Neural cell (in vitro differentiated cells): Measurements from ENCODE around the gene PLS1. TPM values are rescaled to one million over a fixed set of nuclear protein-coding genes. Genes with fewer than 3 reads are reported as not detected.

Source experiments
- H2AFZ ChIP-seq: fragments of 200-600, 300-800 bp; sonication (generic), shearing (Covaris generic); 2 replicates; pipeline ENCODE4 v1.6.0; 2014; ENCODE audit warnings: low read depth, mild to moderate bottlenecking, antibody characterized with exemption, low read length, moderate library complexity
- H3F3A ChIP-seq: fragments of 200-600 bp; shearing (Covaris generic); 2 replicates; pipeline ENCODE4 v1.6.1; 2016; ENCODE audit warnings: mild to moderate bottlenecking, moderate library complexity, mixed read lengths, antibody characterized with exemption, low read length; ENCODE audit not compliant: insufficient read depth, poor library complexity, severe bottlenecking
- H3K27ac ChIP-seq: fragments of 200-600, 300-800 bp; sonication (generic), shearing (Covaris generic); 2 replicates; pipeline ENCODE4 v1.5.1; 2014; ENCODE audit warnings: mild to moderate bottlenecking, low read length, moderate library complexity
- H3K27me3 ChIP-seq: fragments of 300-800, 200-600 bp; sonication (generic), shearing (Covaris generic); 2 replicates; pipeline ENCODE4 v1.6.0; 2014; ENCODE audit warnings: mild to moderate bottlenecking, low read depth, low read length, moderate library complexity; ENCODE audit not compliant: insufficient read depth
- H3K36me3 ChIP-seq: fragments of 300-800, 200-600 bp; sonication (generic), shearing (Covaris generic); 2 replicates; pipeline ENCODE4 v1.5.1; 2014; ENCODE audit warnings: mild to moderate bottlenecking, antibody characterized with exemption, low read length, moderate library complexity; ENCODE audit not compliant: insufficient read depth
- H3K4me2 ChIP-seq: fragments of 300-800, 200-600 bp; sonication (generic), shearing (Covaris generic); 2 replicates; pipeline ENCODE4 v1.6.0; 2014; ENCODE audit warnings: mild to moderate bottlenecking, low read length
- H3K4me3 ChIP-seq: fragments of 300-800, 200-600 bp; sonication (generic), shearing (Covaris generic); 2 replicates; pipeline ENCODE4 v1.5.1; 2014; ENCODE audit warnings: mild to moderate bottlenecking, low read length, moderate library complexity
- H3K79me2 ChIP-seq: fragments of 200-600 bp; shearing (Covaris generic); replicated peaks from 2 replicates; pipeline ENCODE4 v1.6.0; 2014; ENCODE audit warnings: mild to moderate bottlenecking, low read length, moderate library complexity; ENCODE audit not compliant: insufficient read depth
- H3K9ac ChIP-seq: fragments of 300-800, 200-600 bp; sonication (generic), shearing (Covaris generic); 2 replicates; pipeline ENCODE4 v1.6.1; 2016; ENCODE audit warnings: mild to moderate bottlenecking, low read length, mixed read lengths
- H3K9me2 ChIP-seq: fragments of 200-600 bp; shearing (Covaris generic); 2 replicates; pipeline ENCODE4 v1.6.1; 2016; ENCODE audit warnings: mild to moderate bottlenecking, low read length, mixed read lengths; ENCODE audit not compliant: insufficient read depth
- H3K9me3 ChIP-seq: fragments of 200-600, 300-800 bp; sonication (generic), shearing (Covaris generic); 2 replicates; pipeline ENCODE4 v1.6.1; 2016; ENCODE audit warnings: mild to moderate bottlenecking, mixed run types, low read length, moderate library complexity, mixed read lengths
- H4K20me1 ChIP-seq: fragments of 200-600 bp; shearing (Covaris generic); 2 replicates; pipeline ENCODE4 v1.6.1; 2016; ENCODE audit warnings: mild to moderate bottlenecking, mixed run types; ENCODE audit not compliant: insufficient read depth
- EP300 ChIP-seq: fragments of 450-650 bp; conservative IDR thresholded peaks from 2 replicates; pipeline ENCODE4 v1.6.1; 2014; ENCODE audit warnings: antibody characterized with exemption, mild to moderate bottlenecking, moderate library complexity; ENCODE audit not compliant: poor library complexity, severe bottlenecking
- EZH2 ChIP-seq: fragments of 200-600, 300-800 bp; shearing (Covaris generic), sonication (generic); IDR thresholded peaks from 2 replicates; pipeline ENCODE4 v1.6.1; 2014; ENCODE audit warnings: antibody characterized with exemption, low read length, borderline replicate concordance, mild to moderate bottlenecking; ENCODE audit not compliant: insufficient read depth, poor library complexity, severe bottlenecking
- MXI1 ChIP-seq: fragments of 450-650 bp; conservative IDR thresholded peaks from 2 replicates; pipeline ENCODE4 v1.6.1; 2014; ENCODE audit warnings: antibody characterized with exemption, mild to moderate bottlenecking; ENCODE audit not compliant: poor library complexity, severe bottlenecking
- POLR2AphosphoS5 ChIP-seq: IDR thresholded peaks from 2 replicates; pipeline ENCODE4 v1.6.1; 2012
- RAD21 ChIP-seq: fragments of 450-650 bp; conservative IDR thresholded peaks from 2 replicates; pipeline ENCODE4 v1.6.1; 2014; ENCODE audit warnings: antibody characterized with exemption, mild to moderate bottlenecking, moderate library complexity
- SMC3 ChIP-seq: fragments of 450-650 bp; conservative IDR thresholded peaks from 2 replicates; pipeline ENCODE4 v1.6.1; 2014; ENCODE audit warnings: antibody characterized with exemption, mild to moderate bottlenecking, moderate library complexity; ENCODE audit not compliant: poor library complexity
- TAF1 ChIP-seq: IDR thresholded peaks from 2 replicates; pipeline ENCODE4 v1.6.1; 2012; ENCODE audit warnings: low read depth
- polyA plus RNA-seq: library from polyadenylated mRNA; depleted of rRNA; stranded (reverse); fragments of >200 nt; gene quantifications from 2 replicates; pipeline ENCODE4 v1.2.3, GENCODE V29; 2014
- TF ChIP-seq, protein P1 (sequence below): IDR thresholded peaks from 2 replicates; pipeline ENCODE4 v1.6.1; 2012; ENCODE audit warnings: borderline replicate concordance
- TF ChIP-seq, protein P2 (sequence below): fragments of 450-650 bp; IDR thresholded peaks from 2 replicates; pipeline ENCODE4 v1.5.1; 2014; ENCODE audit warnings: antibody characterized with exemption, mild to moderate bottlenecking, moderate library complexity; ENCODE audit not compliant: poor library complexity, severe bottlenecking

Gene PLS1
- polyA plus RNA-seq, 1 donor from 2014 or later = 0.31 TPM

DNA sequence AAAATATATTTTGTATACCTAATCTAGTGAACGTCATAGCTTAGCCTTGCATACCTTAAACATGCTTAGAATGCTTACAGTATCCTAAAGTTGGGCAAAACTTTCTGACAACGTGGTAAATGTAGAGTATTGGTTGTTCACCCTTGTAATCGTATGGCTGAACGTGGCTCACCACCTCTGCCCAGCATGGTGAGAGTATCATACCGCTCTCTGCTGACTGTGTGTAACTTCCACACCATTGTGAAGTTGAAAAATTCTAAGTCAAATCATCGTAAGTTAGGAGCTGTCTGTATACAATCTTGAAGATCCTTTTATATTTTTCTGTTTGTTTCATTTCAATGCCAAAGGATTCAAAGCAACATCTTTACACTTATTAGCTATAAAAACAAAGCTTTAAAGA is 64.2 kb downstream of the PLS1 start:
- Histone ChIP-seq H3K27ac (no peak overlapping the region), H3K27me3 (no peaks in the 10 kb centered on the region), H3K79me2 (no peaks in the 10 kb centered on the region), H3K4me3 (no peak overlapping the region), H3K9me3 (no peaks in the 10 kb centered on the region), H3K4me2 (no peak overlapping the region), H4K20me1 (no peaks in the 10 kb centered on the region), H3K9me2 (no peaks in the 10 kb centered on the region), H2AFZ (no peak overlapping the region), H3K36me3 (no peaks in the 10 kb centered on the region), H3F3A (no peaks in the 10 kb centered on the region), H3K9ac (no peak overlapping the region)
- TF ChIP-seq TAF1 (no peak), MXI1 (no peak), EP300 (no peak), SMC3 (no peak), POLR2AphosphoS5 (no peak), RAD21 (no peak), EZH2 (no peak)
- TF ChIP-seq, protein P1, sequence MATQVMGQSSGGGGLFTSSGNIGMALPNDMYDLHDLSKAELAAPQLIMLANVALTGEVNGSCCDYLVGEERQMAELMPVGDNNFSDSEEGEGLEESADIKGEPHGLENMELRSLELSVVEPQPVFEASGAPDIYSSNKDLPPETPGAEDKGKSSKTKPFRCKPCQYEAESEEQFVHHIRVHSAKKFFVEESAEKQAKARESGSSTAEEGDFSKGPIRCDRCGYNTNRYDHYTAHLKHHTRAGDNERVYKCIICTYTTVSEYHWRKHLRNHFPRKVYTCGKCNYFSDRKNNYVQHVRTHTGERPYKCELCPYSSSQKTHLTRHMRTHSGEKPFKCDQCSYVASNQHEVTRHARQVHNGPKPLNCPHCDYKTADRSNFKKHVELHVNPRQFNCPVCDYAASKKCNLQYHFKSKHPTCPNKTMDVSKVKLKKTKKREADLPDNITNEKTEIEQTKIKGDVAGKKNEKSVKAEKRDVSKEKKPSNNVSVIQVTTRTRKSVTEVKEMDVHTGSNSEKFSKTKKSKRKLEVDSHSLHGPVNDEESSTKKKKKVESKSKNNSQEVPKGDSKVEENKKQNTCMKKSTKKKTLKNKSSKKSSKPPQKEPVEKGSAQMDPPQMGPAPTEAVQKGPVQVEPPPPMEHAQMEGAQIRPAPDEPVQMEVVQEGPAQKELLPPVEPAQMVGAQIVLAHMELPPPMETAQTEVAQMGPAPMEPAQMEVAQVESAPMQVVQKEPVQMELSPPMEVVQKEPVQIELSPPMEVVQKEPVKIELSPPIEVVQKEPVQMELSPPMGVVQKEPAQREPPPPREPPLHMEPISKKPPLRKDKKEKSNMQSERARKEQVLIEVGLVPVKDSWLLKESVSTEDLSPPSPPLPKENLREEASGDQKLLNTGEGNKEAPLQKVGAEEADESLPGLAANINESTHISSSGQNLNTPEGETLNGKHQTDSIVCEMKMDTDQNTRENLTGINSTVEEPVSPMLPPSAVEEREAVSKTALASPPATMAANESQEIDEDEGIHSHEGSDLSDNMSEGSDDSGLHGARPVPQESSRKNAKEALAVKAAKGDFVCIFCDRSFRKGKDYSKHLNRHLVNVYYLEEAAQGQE = no peak
- TF ChIP-seq, protein P2, sequence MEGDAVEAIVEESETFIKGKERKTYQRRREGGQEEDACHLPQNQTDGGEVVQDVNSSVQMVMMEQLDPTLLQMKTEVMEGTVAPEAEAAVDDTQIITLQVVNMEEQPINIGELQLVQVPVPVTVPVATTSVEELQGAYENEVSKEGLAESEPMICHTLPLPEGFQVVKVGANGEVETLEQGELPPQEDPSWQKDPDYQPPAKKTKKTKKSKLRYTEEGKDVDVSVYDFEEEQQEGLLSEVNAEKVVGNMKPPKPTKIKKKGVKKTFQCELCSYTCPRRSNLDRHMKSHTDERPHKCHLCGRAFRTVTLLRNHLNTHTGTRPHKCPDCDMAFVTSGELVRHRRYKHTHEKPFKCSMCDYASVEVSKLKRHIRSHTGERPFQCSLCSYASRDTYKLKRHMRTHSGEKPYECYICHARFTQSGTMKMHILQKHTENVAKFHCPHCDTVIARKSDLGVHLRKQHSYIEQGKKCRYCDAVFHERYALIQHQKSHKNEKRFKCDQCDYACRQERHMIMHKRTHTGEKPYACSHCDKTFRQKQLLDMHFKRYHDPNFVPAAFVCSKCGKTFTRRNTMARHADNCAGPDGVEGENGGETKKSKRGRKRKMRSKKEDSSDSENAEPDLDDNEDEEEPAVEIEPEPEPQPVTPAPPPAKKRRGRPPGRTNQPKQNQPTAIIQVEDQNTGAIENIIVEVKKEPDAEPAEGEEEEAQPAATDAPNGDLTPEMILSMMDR = no peak

DNA sequence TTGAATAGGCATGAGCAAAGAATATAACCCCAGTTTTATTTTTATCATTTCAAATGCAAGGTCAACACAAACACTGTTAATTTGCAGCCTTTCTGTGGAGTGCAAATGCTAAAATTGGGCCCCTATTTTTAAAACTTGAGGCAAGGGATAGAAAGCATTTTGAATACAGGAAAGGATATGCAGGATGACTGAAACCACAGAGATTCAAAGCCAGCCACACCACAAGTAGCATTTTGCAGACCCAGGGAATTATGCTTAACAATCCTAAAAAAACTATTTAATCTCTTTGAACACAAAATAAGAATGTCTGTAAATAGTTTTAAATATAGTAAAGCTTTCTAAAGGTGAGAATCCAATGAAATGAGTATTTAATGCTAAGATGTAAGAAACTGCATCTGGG is 64.7 kb downstream of the PLS1 start:
- no peaks in the 10 kb centered on the region for H3K36me3 ChIP-seq
- no peak overlapping the region for H3K4me2 ChIP-seq
- no peak overlapping the region for H3K4me3 ChIP-seq

More for the DNA sequence above, 64.7 kb downstream of the PLS1 start:
- Histone ChIP-seq H4K20me1 (no peaks in the 10 kb centered on the region), H3K9me3 (no peaks in the 10 kb centered on the region), H3F3A (no peaks in the 10 kb centered on the region), H3K27ac (no peak overlapping the region), H3K79me2 (no peaks in the 10 kb centered on the region), H2AFZ (no peak overlapping the region), H3K9me2 (no peaks in the 10 kb centered on the region), H3K9ac (no peak overlapping the region), H3K27me3 (no peaks in the 10 kb centered on the region)
- TF ChIP-seq, protein P1 = no peak
- TF ChIP-seq SMC3 (no peak), EP300 (no peak), EZH2 (no peak), POLR2AphosphoS5 (no peak)
- TF ChIP-seq, protein P2 = no peak
